ENCODE measurements around the gene OAS2.

The OAS2 gene

DNA sequence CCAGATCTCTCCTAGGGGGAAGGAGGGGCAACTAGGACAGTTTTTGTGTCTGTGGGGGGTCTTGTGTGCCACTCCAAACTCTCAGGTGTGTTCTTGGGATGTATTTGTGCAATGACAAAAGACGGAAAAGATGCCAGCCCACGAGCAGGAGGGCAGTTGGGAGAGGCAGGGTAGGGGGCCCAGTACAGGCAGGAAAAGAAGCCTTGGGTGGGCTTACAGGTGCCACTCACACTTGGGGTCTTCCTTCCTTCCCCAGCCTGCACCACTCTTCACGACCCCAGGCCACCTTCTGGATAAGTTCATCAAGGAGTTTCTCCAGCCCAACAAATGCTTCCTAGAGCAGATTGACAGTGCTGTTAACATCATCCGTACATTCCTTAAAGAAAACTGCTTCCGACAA, 24.4 kb downstream of the OAS2 start:
- Mint-ChIP-seq H3K27me3 (ENCODE audit: low read depth) (no peaks in the 10 kb centered on the region), H3K9me3 (peaks cover 6% of the 10 kb centered on the region), H3K27ac (no peak overlapping the region), H3K36me3 (ENCODE audit: low read depth) (peaks cover 79% of the 10 kb centered on the region), H3K4me3 (no peak overlapping the region), H3K4me1 (ENCODE audit: low read depth) (peaks cover 3% of the 10 kb centered on the region)
- DNase-seq (ENCODE audit: low spot score): no peak

DNA sequence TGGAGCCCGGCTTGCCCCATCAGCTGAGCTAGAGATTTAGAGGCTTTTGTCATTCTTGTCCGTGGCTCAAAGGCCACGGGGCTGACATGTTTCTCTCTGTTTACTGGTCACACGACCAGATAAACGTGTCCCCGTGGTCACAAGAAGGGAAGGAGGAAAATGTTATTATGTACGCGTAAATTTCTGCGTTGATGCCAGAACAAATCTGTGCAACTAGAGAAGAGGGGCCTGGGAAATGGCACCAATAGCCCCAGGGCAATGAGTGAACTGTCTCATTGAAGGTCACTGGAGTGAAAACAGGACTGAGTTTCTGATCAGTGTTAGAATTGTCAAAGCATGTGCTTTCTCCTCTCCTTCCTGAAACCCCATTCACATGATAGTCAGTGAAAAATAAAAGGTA, 25.3 kb downstream of the OAS2 start:
- H3K4me1 Mint-ChIP-seq (ENCODE audit: low read depth): peaks cover 2% of the 10 kb centered on the region
- H3K36me3 Mint-ChIP-seq (ENCODE audit: low read depth): peaks cover 75% of the 10 kb centered on the region
- H3K9me3 Mint-ChIP-seq: peaks cover 2% of the 10 kb centered on the region
- H3K27ac Mint-ChIP-seq: no peak overlapping the region
- no peak overlapping the region for H3K4me3 Mint-ChIP-seq
- H3K27me3 Mint-ChIP-seq (ENCODE audit: low read depth): no peaks in the 10 kb centered on the region
- DNase-seq (ENCODE audit: low spot score): no peak

DNA sequence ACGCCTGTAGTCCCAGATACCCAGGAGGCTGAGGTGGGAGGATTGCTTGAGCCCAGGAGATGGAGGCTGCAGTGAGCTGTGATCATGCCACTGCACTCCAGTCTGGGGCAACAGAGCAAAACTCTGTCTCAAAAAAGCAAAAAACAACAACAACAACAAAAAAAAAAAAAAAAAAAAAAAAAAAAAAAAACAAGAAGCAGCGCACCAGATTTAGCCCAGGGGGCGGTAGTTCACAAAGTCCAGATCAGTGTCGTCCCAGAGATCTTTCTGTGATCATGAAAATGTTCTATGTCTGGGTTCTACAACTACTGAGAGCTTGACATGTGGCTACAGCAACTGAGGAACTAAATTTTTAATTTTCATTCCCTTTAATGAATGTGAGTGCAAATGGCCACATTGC, 27.4 kb downstream of the OAS2 start:
- no peaks in the 10 kb centered on the region for H3K27me3 Mint-ChIP-seq (ENCODE audit: low read depth)
- H3K4me1 Mint-ChIP-seq (ENCODE audit: low read depth): no peaks in the 10 kb centered on the region
- peaks cover 4% of the 10 kb centered on the region for H3K9me3 Mint-ChIP-seq
- no peak overlapping the region for H3K4me3 Mint-ChIP-seq
- no peak for DNase-seq (ENCODE audit: low spot score)
- H3K27ac Mint-ChIP-seq: no peak overlapping the region
- peaks cover 74% of the 10 kb centered on the region for H3K36me3 Mint-ChIP-seq (ENCODE audit: low read depth)

DNA sequence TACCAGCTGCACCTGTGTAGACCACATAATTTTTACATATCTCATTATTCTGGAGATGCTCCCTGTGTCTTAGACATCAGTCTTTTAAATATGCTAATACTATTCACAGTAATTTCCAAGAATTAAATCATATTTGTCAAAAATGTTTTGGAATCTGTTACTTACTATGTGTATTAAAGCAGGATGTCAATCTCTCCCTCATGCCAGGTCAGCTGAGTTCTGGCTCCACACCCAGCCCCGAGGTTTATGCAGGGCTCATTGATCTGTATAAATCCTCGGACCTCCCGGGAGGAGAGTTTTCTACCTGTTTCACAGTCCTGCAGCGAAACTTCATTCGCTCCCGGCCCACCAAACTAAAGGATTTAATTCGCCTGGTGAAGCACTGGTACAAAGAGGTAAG, 27.9 kb downstream of the OAS2 start:
- Mint-ChIP-seq H3K4me1 (ENCODE audit: low read depth) (no peaks in the 10 kb centered on the region), H3K36me3 (ENCODE audit: low read depth) (peaks cover 77% of the 10 kb centered on the region)
- no peak for DNase-seq (ENCODE audit: low spot score)

DNA sequence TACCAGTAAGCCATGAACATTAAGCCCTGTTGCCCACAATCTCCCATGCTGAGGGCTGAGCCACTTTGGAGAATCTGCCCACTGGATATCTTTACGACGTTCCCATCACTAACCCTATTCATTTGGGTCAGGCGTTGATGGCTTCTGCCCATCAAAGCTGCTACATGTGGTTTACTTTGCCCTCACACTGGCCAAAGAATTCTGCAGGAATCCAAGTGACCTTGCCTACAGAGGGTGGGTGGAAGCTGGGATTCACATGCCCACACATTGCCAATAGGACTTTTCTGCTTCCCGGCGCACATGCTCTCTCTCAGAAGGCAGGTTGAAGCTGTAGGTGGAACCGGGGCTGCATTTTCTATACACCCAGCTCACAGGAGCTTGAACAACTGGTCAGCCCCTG, 28.3 kb downstream of the OAS2 start:
- Mint-ChIP-seq H3K9me3 (peaks cover 7% of the 10 kb centered on the region), H3K4me3 (no peak overlapping the region), H3K4me1 (ENCODE audit: low read depth) (no peaks in the 10 kb centered on the region), H3K27me3 (ENCODE audit: low read depth) (no peaks in the 10 kb centered on the region), H3K27ac (no peak overlapping the region), H3K36me3 (ENCODE audit: low read depth) (peaks cover 78% of the 10 kb centered on the region)
- DNase-seq (ENCODE audit: low spot score): no peak

More for the DNA sequence above, 27.9 kb downstream of the OAS2 start:
- Mint-ChIP-seq H3K4me3 (no peak overlapping the region), H3K27me3 (ENCODE audit: low read depth) (no peaks in the 10 kb centered on the region), H3K27ac (no peak overlapping the region), H3K9me3 (peaks cover 7% of the 10 kb centered on the region)

DNA sequence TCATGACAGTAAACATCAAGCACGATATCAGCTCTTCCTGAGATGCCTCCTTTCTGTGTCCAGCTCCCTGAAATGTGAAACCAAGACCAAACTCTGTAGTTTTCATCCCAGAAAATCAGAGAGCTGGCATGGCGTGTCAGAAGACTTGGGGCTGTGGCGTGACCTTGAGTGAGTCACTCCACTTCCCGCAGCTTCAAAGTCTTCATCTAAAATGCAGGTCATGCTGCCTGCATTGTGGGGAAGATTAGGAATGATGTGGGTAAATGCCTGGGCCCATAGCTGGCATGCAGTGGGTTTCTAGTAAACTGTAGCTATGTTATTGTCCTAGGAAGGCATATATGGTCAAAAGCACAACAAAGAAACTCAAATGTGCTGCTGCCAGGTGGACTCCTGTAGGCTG, 28.8 kb downstream of the OAS2 start:
- peaks cover 80% of the 10 kb centered on the region for H3K36me3 Mint-ChIP-seq (ENCODE audit: low read depth)
- no peak overlapping the region for H3K4me3 Mint-ChIP-seq
- no peak overlapping the region for H3K27ac Mint-ChIP-seq
- no peaks in the 10 kb centered on the region for H3K27me3 Mint-ChIP-seq (ENCODE audit: low read depth)
- no peak for DNase-seq (ENCODE audit: low spot score)
- H3K4me1 Mint-ChIP-seq (ENCODE audit: low read depth): no peaks in the 10 kb centered on the region
- peaks cover 7% of the 10 kb centered on the region for H3K9me3 Mint-ChIP-seq

DNA sequence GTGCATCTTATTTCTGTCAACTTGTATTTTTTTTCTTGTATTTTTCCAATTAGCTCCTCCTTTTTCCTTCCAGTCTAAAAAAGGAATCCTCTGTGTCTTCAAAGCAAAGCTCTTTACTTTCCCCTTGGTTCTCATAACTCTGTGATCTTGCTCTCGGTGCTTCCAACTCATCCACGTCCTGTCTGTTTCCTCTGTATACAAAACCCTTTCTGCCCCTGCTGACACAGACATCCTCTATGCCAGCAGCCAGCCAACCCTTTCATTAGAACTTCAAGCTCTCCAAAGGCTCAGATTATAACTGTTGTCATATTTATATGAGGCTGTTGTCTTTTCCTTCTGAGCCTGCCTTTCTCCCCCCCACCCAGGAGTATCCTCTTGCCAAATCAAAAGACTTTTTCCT, 32.4 kb downstream of the OAS2 start:
- Mint-ChIP-seq H3K4me3 (no peak overlapping the region), H3K27me3 (ENCODE audit: low read depth) (no peaks in the 10 kb centered on the region), H3K9me3 (peaks cover 7% of the 10 kb centered on the region), H3K4me1 (ENCODE audit: low read depth) (no peaks in the 10 kb centered on the region), H3K27ac (no peak overlapping the region), H3K36me3 (ENCODE audit: low read depth) (peaks cover 52% of the 10 kb centered on the region)
- no peak for DNase-seq (ENCODE audit: low spot score)

DNA sequence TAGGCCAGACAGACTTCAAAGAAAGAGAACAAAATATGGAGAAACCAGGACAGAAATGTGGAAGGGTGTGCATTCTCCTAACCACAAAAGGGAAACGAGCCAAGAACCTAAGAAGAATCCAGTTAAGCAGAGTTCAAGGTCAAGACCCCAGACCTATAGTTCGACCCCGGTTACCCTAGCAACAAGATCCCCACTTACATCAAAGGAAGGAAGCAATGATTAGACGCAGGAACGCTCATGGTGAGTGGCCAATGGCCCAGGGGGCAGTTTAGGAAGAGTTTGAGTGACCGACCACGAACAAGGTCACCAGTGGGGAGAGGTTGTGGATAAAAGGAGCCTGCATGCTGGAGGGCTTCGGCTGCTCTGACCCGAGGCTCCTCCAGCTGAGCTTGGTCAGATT, 36.2 kb downstream of the OAS2 start:
- Mint-ChIP-seq H3K27me3 (ENCODE audit: low read depth) (no peaks in the 10 kb centered on the region), H3K36me3 (ENCODE audit: low read depth) (peaks cover 26% of the 10 kb centered on the region), H3K4me3 (no peak overlapping the region), H3K4me1 (ENCODE audit: low read depth) (no peaks in the 10 kb centered on the region), H3K27ac (no peak overlapping the region), H3K9me3 (peaks cover 7% of the 10 kb centered on the region)
- DNase-seq (ENCODE audit: low spot score): no peak

DNA sequence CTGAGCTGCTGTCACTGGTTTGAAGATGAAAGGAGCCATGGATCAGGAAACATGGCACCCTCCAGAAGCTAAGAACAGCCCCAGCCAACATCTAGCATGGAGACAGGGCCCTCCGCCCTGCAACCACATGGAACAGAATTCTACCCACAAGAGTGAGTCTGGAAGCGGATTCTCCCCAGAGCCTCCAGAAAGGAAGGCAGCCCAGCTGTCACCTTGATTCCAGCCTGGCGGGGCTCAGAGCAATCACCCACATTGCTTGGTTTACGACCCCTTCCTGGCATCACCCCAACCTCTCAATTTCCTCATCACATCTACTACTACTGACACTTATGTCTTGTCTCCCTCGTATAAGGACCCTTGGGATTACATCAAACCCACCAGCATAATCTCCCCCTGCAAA, 38.5 kb downstream of the OAS2 start:
- H3K27ac Mint-ChIP-seq: no peak overlapping the region
- H3K4me3 Mint-ChIP-seq: no peak overlapping the region
- peaks cover 4% of the 10 kb centered on the region for H3K36me3 Mint-ChIP-seq (ENCODE audit: low read depth)
- no peaks in the 10 kb centered on the region for H3K9me3 Mint-ChIP-seq
- H3K27me3 Mint-ChIP-seq (ENCODE audit: low read depth): peaks cover 3% of the 10 kb centered on the region
- no peak for DNase-seq (ENCODE audit: low spot score)
- H3K4me1 Mint-ChIP-seq (ENCODE audit: low read depth): no peaks in the 10 kb centered on the region

DNA sequence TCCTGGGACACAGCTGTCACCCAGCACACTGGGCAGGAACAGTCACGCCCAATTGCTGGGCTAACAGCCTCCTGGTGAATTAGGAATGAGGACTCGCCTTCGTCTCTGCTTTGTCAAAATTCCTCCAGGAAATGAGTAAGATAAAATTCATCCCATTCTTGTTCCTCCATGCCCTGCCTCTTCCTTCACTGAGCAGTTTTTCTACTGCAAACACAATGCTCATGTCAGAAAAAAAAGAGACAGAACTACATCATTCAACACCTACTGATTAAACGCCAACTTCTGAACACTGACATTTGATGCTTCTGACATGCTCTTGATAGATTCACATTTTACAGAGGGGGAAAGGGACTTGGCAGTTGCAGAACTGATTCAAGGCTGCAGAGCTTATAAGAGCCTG, 40.7 kb downstream of the OAS2 start:
- no peak for DNase-seq (ENCODE audit: low spot score)
- Mint-ChIP-seq H3K36me3 (ENCODE audit: low read depth) (no peaks in the 10 kb centered on the region), H3K4me1 (ENCODE audit: low read depth) (peaks cover 5% of the 10 kb centered on the region), H3K9me3 (no peaks in the 10 kb centered on the region), H3K27ac (no peak overlapping the region), H3K4me3 (no peak overlapping the region), H3K27me3 (ENCODE audit: low read depth) (peaks cover 3% of the 10 kb centered on the region)

DNA sequence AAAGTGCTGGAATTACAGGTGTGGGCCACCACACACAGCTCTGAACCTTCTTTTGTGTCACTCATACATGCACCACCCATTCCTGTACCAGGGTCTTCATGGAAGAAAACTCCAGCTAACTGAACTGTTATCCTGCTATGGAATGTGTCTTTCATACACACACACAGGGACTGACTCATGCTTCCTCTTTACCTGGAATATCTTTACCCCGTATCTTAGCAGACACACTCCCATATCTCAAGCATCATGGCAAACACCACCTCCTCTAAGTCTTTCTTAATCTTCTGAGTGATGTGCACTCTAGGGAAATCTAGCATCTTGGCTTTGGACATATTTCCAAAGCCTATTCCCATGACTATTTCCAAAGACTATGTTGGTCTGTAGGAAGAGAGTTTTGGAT, 43.2 kb downstream of the OAS2 start:
- no peaks in the 10 kb centered on the region for H3K9me3 Mint-ChIP-seq
- DNase-seq (ENCODE audit: low spot score): no peak
- H3K36me3 Mint-ChIP-seq (ENCODE audit: low read depth): no peaks in the 10 kb centered on the region
- peaks cover 5% of the 10 kb centered on the region for H3K4me1 Mint-ChIP-seq (ENCODE audit: low read depth)
- H3K4me3 Mint-ChIP-seq: no peak overlapping the region
- H3K27ac Mint-ChIP-seq: no peak overlapping the region
- peaks cover 3% of the 10 kb centered on the region for H3K27me3 Mint-ChIP-seq (ENCODE audit: low read depth)

DNA sequence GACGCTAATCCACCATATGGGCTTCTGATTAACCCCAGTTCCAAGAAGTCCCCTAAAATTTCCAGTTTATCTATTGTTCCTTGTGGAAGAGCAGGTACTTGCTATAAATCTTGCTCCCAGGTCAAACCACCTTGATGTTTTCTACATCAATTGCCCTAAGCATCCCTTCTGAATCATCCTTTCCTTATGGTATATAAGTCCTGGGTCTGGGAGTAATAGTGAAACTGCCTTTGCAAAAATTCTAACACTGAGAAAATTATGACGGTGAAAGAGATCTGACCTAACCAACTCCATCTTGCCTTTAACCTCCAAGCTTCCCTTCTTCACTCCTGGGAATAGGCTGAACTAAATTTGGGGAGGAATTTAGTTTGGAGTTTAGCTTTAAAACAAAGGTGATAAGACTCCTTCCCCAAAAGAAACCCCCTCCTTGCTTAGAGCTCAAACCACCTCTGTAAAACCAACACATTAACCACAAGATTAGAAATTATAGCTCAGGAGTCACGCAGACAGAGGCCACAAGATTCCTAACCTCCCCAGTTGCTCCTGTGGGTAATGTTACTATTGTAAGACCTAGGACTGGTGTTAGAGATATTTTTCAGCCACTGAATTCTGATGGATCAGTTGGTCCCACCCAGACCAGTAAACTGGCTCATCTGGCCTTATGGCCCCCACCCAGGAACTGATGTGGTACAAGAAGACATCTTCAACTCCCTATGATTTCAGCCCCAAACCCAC, 44.4 kb downstream of the OAS2 start:
- Mint-ChIP-seq H3K27me3 (ENCODE audit: low read depth) (peaks cover 6% of the 10 kb centered on the region), H3K27ac (no peak overlapping the region), H3K36me3 (ENCODE audit: low read depth) (no peaks in the 10 kb centered on the region), H3K4me1 (ENCODE audit: low read depth) (peaks cover 5% of the 10 kb centered on the region), H3K4me3 (no peak overlapping the region), H3K9me3 (no peaks in the 10 kb centered on the region)
- no peak for DNase-seq (ENCODE audit: low spot score)

DNA sequence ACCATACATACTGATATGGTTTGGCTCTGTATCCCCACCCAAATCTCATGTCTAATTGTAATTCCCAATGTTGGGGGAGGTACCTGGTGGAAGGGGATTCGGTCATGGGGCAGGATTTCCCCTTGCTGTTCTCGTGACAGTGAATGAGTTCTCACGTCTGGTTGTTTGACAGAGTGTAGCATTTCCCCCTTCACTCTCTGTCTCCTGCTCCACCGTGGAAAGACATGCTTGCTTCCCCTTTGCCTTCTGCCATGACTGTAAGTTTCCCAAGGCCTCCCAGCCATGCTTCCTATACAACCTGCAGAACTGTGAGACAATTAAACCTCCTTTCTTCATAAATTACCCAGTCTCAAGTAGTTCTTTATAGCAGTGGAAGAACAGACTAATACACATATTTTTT, 49.4 kb downstream of the OAS2 start:
- no peak for DNase-seq (ENCODE audit: low spot score)
- Mint-ChIP-seq H3K27me3 (ENCODE audit: low read depth) (peaks cover 4% of the 10 kb centered on the region), H3K4me1 (ENCODE audit: low read depth) (peaks cover 3% of the 10 kb centered on the region), H3K9me3 (no peaks in the 10 kb centered on the region), H3K27ac (no peak overlapping the region), H3K36me3 (ENCODE audit: low read depth) (no peaks in the 10 kb centered on the region), H3K4me3 (no peak overlapping the region)

DNA sequence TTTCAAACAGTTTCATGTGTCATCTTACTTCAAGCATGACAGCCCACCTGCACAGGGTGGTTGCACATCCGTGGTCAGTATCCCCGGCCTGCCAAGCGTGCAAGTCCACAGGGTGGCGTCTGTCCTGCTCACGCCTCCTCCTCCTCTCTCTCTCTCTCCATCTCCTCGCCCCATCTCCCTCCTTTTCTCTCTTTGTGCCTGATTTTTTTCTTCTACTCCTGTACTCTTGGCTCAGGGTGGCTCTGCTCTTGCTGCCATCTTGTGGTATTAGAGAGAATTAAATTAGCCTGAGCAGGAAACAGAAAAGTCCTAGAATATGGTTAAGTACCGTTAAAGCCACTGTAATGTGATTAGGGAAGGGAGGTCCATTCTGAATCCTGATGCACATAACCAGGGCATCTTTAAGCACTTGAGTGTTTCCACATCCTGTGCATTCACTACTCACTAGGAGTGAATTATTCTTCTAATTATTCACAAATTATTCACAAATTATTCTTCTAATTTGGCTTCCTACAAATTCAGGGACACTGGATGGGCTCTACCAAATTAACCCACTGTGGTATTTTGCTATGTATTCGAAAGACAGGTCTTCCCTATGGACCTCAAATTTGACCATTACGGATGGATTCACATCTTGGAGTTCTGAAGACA, 52.7 kb downstream of the OAS2 start:
- no peak for DNase-seq (ENCODE audit: low spot score)
- no peak overlapping the region for H3K27ac Mint-ChIP-seq
- no peaks in the 10 kb centered on the region for H3K36me3 Mint-ChIP-seq (ENCODE audit: low read depth)
- H3K27me3 Mint-ChIP-seq (ENCODE audit: low read depth): peaks cover 11% of the 10 kb centered on the region
- no peaks in the 10 kb centered on the region for H3K4me1 Mint-ChIP-seq (ENCODE audit: low read depth)
- no peak overlapping the region for H3K4me3 Mint-ChIP-seq
- H3K9me3 Mint-ChIP-seq: no peaks in the 10 kb centered on the region

Data from T-helper 2 cell treated with Interferon-gamma antibody and Interleukin-4, amounts not matched to agents 5 μg/mL and 100 μg/mL, for 36 hours (primary cell).